Upper lobe of left lung (tissue), 4 donors: ENCODE results near the gene CCKAR.

Experiments
- EP300 ChIP-seq, 4 donors: sonication (generic); formaldehyde crosslinking; IDR thresholded peaks; one replicate each; pipeline ENCODE4 v1.5.1; 2017; ENCODE audit warnings: antibody characterized with exemption in 4 of 4, control low read depth in 2 of 4
- POLR2A ChIP-seq, 4 donors: fragments of 450-650 bp; IDR thresholded peaks; one replicate each; pipeline ENCODE4 v1.5.1; 2016 to 2017; ENCODE audit warnings: antibody characterized with exemption in 4 of 4, mild to moderate bottlenecking in 2 of 4
- TF ChIP-seq, protein P1 (sequence below), 6 experiments: fragments of 450-650 bp in 4 of 6; fragments of 200-600 bp in 2 of 6; sonication (generic) in 2 of 6; IDR thresholded peaks; one replicate each; pipeline ENCODE4 v1.5.1; 2016 to 2019; ENCODE audit warnings: antibody characterized with exemption in 6 of 6

DNA sequence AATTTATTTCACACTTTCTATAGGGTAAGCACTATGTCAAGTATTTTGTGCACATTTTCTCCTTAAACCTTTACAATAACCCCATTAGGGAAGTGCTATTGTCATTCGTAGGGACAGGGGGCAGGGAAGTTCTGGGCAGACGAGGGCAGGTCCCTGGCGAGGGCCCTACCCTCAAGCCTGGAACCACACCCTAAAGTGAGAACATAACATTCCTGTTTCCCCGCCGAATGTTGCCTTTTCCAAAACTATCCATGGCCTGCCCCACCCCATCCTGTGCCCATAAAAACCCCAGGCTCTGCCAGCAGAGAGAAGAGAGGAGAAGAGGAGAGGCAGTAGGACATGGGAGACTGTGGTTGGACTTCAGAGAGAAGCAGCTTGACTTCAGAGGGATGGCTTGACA lies 39.8 kb upstream of the CCKAR start:
- TF ChIP-seq EP300 (IDR thresholded peaks at IDR 0.05) (no peak), POLR2A (IDR thresholded peaks at IDR 0.05) (no peak)
- TF ChIP-seq, protein P1, sequence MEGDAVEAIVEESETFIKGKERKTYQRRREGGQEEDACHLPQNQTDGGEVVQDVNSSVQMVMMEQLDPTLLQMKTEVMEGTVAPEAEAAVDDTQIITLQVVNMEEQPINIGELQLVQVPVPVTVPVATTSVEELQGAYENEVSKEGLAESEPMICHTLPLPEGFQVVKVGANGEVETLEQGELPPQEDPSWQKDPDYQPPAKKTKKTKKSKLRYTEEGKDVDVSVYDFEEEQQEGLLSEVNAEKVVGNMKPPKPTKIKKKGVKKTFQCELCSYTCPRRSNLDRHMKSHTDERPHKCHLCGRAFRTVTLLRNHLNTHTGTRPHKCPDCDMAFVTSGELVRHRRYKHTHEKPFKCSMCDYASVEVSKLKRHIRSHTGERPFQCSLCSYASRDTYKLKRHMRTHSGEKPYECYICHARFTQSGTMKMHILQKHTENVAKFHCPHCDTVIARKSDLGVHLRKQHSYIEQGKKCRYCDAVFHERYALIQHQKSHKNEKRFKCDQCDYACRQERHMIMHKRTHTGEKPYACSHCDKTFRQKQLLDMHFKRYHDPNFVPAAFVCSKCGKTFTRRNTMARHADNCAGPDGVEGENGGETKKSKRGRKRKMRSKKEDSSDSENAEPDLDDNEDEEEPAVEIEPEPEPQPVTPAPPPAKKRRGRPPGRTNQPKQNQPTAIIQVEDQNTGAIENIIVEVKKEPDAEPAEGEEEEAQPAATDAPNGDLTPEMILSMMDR (IDR thresholded peaks at IDR 0.05) = no peak
